Uterus (tissue), 4 donors: ENCODE results near the gene TMEM184B. TPM values are rescaled to one million over a fixed set of nuclear protein-coding genes. Genes with fewer than 3 reads are reported as not detected.

Experiments
- DNase-seq, 2 donors: peaks; one replicate each; pipeline ENCODE4 v3.0.0-alpha.2; 2019 to 2020
- H3K27ac ChIP-seq, 2 donors: fragments of 200-600 bp; sonication (generic); 1 replicate in 1 of 2; 2 replicates in 1 of 2; pipeline ENCODE4 v1.5.1; 2016 to 2018
- H3K27me3 ChIP-seq, 2 donors: fragments of 200-600 bp; sonication (generic); one replicate each; pipeline ENCODE4 v1.5.1; 2018 to 2019; ENCODE audit warnings: control low read depth in 1 of 2
- H3K36me3 ChIP-seq, 2 donors: fragments of 200-600 bp; sonication (generic); one replicate each; pipeline ENCODE4 v1.5.1; 2019; ENCODE audit warnings: control low read depth in 1 of 2
- H3K4me1 ChIP-seq, 2 donors: fragments of 200-600 bp; sonication (generic); one replicate each; pipeline ENCODE4 v1.5.1; 2018 to 2019; ENCODE audit warnings: control low read depth in 1 of 2
- H3K4me3 ChIP-seq, 2 donors: fragments of 200-600 bp; sonication (generic); 1 replicate in 1 of 2; 2 replicates in 1 of 2; pipeline ENCODE4 v1.5.1; 2018 to 2019; ENCODE audit warnings: mild to moderate bottlenecking in 1 of 2
- H3K9me3 ChIP-seq, 2 donors: fragments of 200-600 bp; sonication (generic); one replicate each; pipeline ENCODE4 v1.5.1; 2019; ENCODE audit warnings: control low read depth in 1 of 2
- CTCF ChIP-seq, 4 experiments: fragments of 200-600 bp in 2 of 4; fragments of 450-650 bp in 2 of 4; sonication (generic) in 2 of 4; IDR thresholded peaks; one replicate each; pipeline ENCODE4 v1.5.1; 2016 to 2019; ENCODE audit warnings: antibody characterized with exemption in 4 of 4, mild to moderate bottlenecking in 2 of 4, moderate library complexity in 1 of 4
- POLR2A ChIP-seq, 2 donors: fragments of 450-650 bp; IDR thresholded peaks; one replicate each; pipeline ENCODE4 v1.6.1; 2016; ENCODE audit warnings: antibody characterized with exemption in 2 of 2, mild to moderate bottlenecking in 1 of 2, moderate library complexity in 1 of 2
- intact Hi-C: fragments of 100-400 bp; cut with DNase I; formaldehyde crosslinking; loops from one replicate; pipeline ENCODE4 v1.15.1; 2023; ENCODE audit warnings: low total_unique reads
- total RNA-seq, 4 donors: library from RNA; depleted of rRNA in 3 of 4; stranded (reverse); fragments of >200 nt in 3 of 4; gene quantifications; one replicate each; pipeline versions ENCODE4 v1.1.0 to v1.2.4, GENCODE V29; 2014 to 2023
- donor health status: DM: yes; HTN: yes; CAD: no.

TMEM184B gene
- total RNA-seq, 4 donors from 2014 or later, result 31.7 to 70.4 (median 50.7) TPM

GRCh38 chr22:38175206-38176118 lies 97.3 kb downstream of the TMEM184B start:
- Histone ChIP-seq H3K4me1 (peaks cover 2 to 3% of the 10 kb centered on the region in 2 donors), H3K27me3 (no peaks in the 10 kb centered on the region), H3K9me3 (no peaks in the 10 kb centered on the region), H3K4me3 (no peak overlapping the region), H3K36me3 (no peaks in the 10 kb centered on the region), H3K27ac (peak overlapping the region; percentile 3 to 98)
- no peak for DNase-seq
- TF ChIP-seq POLR2A (IDR thresholded peaks at IDR 0.05), result no peak
- TF ChIP-seq CTCF (IDR thresholded peaks at IDR 0.05), result no peak
- intact Hi-C loops, result no loop called here

DNA sequence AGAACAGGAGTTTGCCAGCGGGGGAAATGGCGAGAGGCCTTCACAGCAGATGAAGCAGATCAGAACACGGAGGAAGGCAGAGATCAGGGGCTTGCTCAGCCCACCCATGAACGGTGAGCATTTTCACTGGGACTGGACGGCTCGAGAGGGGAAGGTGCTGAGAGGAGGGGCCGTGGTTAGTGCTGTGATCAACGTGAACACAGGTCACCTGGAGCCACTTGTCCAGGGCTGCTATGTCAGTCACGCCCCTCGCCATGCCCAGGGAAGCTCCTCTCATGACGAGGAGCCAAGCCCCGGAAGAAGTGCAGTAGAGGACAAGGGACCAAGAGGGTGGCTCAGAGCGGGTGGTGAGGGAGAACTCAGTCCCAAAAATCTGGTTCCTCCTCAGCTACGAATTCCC lies 98.2 kb downstream of the TMEM184B start:
- Histone ChIP-seq H3K4me3 (no peak overlapping the region), H3K27ac (no peak overlapping the region), H3K27me3 (no peaks in the 10 kb centered on the region), H3K4me1 (peaks cover 0 to 3% of the 10 kb centered on the region in 2 donors), H3K9me3 (no peaks in the 10 kb centered on the region), H3K36me3 (no peaks in the 10 kb centered on the region)
- TF ChIP-seq POLR2A (IDR thresholded peaks at IDR 0.05) (no peak), CTCF (IDR thresholded peaks at IDR 0.05) (no peak)
- intact Hi-C loops, result no loop called here
- no peak for DNase-seq

- no peak overlapping the region for H3K4me3 ChIP-seq
- peaks cover 0 to 3% of the 10 kb centered on the region in 2 donors for H3K4me1 ChIP-seq
- TF ChIP-seq CTCF (IDR thresholded peaks at IDR 0.05) (no peak), POLR2A (IDR thresholded peaks at IDR 0.05) (no peak)
- no peaks in the 10 kb centered on the region for H3K9me3 ChIP-seq
- no peak overlapping the region for H3K27ac ChIP-seq
- DNase-seq, result no peak
- intact Hi-C loops, result no loop called here
- no peaks in the 10 kb centered on the region for H3K36me3 ChIP-seq
- no peaks in the 10 kb centered on the region for H3K27me3 ChIP-seq
Measured at GRCh38 chr22:38173641-38173906, 99.2 kb downstream of the TMEM184B start.

GRCh38 chr22:38172832-38173640 lies 99.8 kb downstream of the TMEM184B start:
- no peaks in the 10 kb centered on the region for H3K27me3 ChIP-seq
- H3K4me1 ChIP-seq, result peaks cover 0 to 3% of the 10 kb centered on the region in 2 donors
- no peak for TF ChIP-seq POLR2A (IDR thresholded peaks at IDR 0.05)
- no peak for TF ChIP-seq CTCF (IDR thresholded peaks at IDR 0.05)
- no peak overlapping the region for H3K4me3 ChIP-seq
- H3K36me3 ChIP-seq, result no peaks in the 10 kb centered on the region
- peak; percentile 43 to 76 for DNase-seq
- peak overlapping the region in 1 of 2 donors; percentile 50 for H3K27ac ChIP-seq
- intact Hi-C loops, result no loop called here
- H3K9me3 ChIP-seq, result no peaks in the 10 kb centered on the region
